BE2C (cell line): Measurements from ENCODE around the gene IPO5.

ENCODE experiments used
- DNase-seq: peaks from one replicate; pipeline ENCODE4 v3.0.0-alpha.2; 2020
- H3K27me3 ChIP-seq: fragments of 250-450 bp; sonication (Bioruptor Pico); 2 replicates; pipeline ENCODE4 v1.5.1; 2020; ENCODE audit warnings: mild to moderate bottlenecking
- H3K36me3 ChIP-seq: fragments of 250-450 bp; sonication (Bioruptor Pico); 2 replicates; pipeline ENCODE4 v1.5.1; 2020; ENCODE audit warnings: mild to moderate bottlenecking
- H3K4me1 ChIP-seq: fragments of 250-450 bp; sonication (Bioruptor Pico); 2 replicates; pipeline ENCODE4 v1.5.1; 2020
- H3K4me3 ChIP-seq: 2 replicates; pipeline ENCODE4 v1.5.1; 2011; ENCODE audit warnings: low read depth, low read length
- H3K9me3 ChIP-seq: fragments of 250-450 bp; sonication (Bioruptor Pico); 2 replicates; pipeline ENCODE4 v1.5.1; 2020
- TF ChIP-seq, protein P1 (sequence below): IDR thresholded peaks from 2 replicates; pipeline ENCODE4 v1.5.1; 2012; ENCODE audit warnings: mild to moderate bottlenecking, low read depth, low read length

Gene IPO5

DNA sequence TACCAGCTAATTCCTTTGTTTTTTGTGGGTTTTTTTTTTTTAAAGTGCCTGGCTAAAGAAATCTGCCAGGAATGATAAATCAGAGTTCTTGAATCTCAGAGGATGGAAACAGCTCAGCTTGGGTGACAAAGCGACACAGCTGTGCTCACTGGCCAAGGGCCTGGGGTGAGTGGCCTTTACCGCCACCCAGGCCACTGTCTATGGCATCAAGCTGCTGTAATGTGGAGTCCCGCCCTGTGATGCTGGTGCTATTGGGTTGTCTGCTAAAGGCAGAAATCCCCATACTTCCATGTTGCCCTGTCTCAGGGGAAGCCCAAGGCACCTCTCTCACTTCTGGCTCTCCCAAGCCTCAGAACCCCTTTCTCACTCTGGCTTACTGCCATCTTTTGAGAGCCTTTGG lies 106.8 kb downstream of the IPO5 start:
- Histone ChIP-seq H3K36me3 (no peaks in the 10 kb centered on the region), H3K9me3 (no peaks in the 10 kb centered on the region), H3K4me1 (no peaks in the 10 kb centered on the region), H3K4me3 (no peak overlapping the region), H3K27me3 (no peaks in the 10 kb centered on the region)
- TF ChIP-seq, protein P1, sequence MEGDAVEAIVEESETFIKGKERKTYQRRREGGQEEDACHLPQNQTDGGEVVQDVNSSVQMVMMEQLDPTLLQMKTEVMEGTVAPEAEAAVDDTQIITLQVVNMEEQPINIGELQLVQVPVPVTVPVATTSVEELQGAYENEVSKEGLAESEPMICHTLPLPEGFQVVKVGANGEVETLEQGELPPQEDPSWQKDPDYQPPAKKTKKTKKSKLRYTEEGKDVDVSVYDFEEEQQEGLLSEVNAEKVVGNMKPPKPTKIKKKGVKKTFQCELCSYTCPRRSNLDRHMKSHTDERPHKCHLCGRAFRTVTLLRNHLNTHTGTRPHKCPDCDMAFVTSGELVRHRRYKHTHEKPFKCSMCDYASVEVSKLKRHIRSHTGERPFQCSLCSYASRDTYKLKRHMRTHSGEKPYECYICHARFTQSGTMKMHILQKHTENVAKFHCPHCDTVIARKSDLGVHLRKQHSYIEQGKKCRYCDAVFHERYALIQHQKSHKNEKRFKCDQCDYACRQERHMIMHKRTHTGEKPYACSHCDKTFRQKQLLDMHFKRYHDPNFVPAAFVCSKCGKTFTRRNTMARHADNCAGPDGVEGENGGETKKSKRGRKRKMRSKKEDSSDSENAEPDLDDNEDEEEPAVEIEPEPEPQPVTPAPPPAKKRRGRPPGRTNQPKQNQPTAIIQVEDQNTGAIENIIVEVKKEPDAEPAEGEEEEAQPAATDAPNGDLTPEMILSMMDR, result no peak
- DNase-seq, result no peak

GRCh38 chr13:98065468-98065867 lies 112.0 kb downstream of the IPO5 start:
- no peaks in the 10 kb centered on the region for H3K36me3 ChIP-seq
- TF ChIP-seq, protein P1, result no peak
- peaks cover 4% of the 10 kb centered on the region; the same call in 1 of the 2 replicates for H3K4me1 ChIP-seq
- H3K27me3 ChIP-seq, result no peaks in the 10 kb centered on the region
- H3K4me3 ChIP-seq, result no peak overlapping the region
- DNase-seq, result no peak
- H3K9me3 ChIP-seq, result no peaks in the 10 kb centered on the region

GRCh38 chr13:98066636-98067035 lies 113.2 kb downstream of the IPO5 start:
- peaks cover 4% of the 10 kb centered on the region; the same call in 1 of the 2 replicates for H3K4me1 ChIP-seq
- no peaks in the 10 kb centered on the region for H3K27me3 ChIP-seq
- TF ChIP-seq, protein P1, result no peak
- H3K9me3 ChIP-seq, result no peaks in the 10 kb centered on the region
- no peaks in the 10 kb centered on the region for H3K36me3 ChIP-seq
- no peak overlapping the region for H3K4me3 ChIP-seq
- no peak for DNase-seq

GRCh38 chr13:98068521-98068920 lies 115.0 kb downstream of the IPO5 start:
- peaks cover 8% of the 10 kb centered on the region; the same call in 1 of the 2 replicates for H3K4me1 ChIP-seq
- DNase-seq, result no peak
- no peaks in the 10 kb centered on the region for H3K27me3 ChIP-seq
- no peak overlapping the region for H3K4me3 ChIP-seq
- no peaks in the 10 kb centered on the region for H3K36me3 ChIP-seq
- TF ChIP-seq, protein P1, result no peak
- H3K9me3 ChIP-seq, result no peaks in the 10 kb centered on the region

- DNase-seq, result no peak
- no peaks in the 10 kb centered on the region for H3K36me3 ChIP-seq
- H3K4me1 ChIP-seq, result peaks cover 8% of the 10 kb centered on the region; the same call in 1 of the 2 replicates
- H3K27me3 ChIP-seq, result no peaks in the 10 kb centered on the region
- TF ChIP-seq, protein P1, result no peak
- H3K4me3 ChIP-seq, result no peak overlapping the region
- H3K9me3 ChIP-seq, result no peaks in the 10 kb centered on the region
Measured at GRCh38 chr13:98069985-98070384, 116.5 kb downstream of the IPO5 start.

- TF ChIP-seq, protein P1, result no peak
- Histone ChIP-seq H3K27me3 (no peaks in the 10 kb centered on the region), H3K4me1 (peaks cover 8% of the 10 kb centered on the region; the same call in 1 of the 2 replicates), H3K9me3 (no peaks in the 10 kb centered on the region), H3K36me3 (no peaks in the 10 kb centered on the region), H3K4me3 (no peak overlapping the region)
- no peak for DNase-seq
Measured at GRCh38 chr13:98071316-98071715, 117.8 kb downstream of the IPO5 start.
